Mucosa of stomach (tissue), 1 donor: ENCODE data around the gene SERPINB6.

Source experiments
- H3K27me3 ChIP-seq: one replicate; pipeline ENCODE4 v1.7.0; 2013; ENCODE audit warnings: mild to moderate bottlenecking, low read length; ENCODE audit not compliant: control insufficient read depth, insufficient read depth
- H3K36me3 ChIP-seq: one replicate; pipeline ENCODE4 v1.7.0; 2013; ENCODE audit warnings: low read length; ENCODE audit not compliant: control insufficient read depth, insufficient read depth
- H3K4me1 ChIP-seq: one replicate; pipeline ENCODE4 v1.7.0; 2013; ENCODE audit warnings: mild to moderate bottlenecking, low read length; ENCODE audit not compliant: control insufficient read depth, insufficient read depth
- H3K4me3 ChIP-seq: one replicate; pipeline ENCODE4 v1.7.0; 2013; ENCODE audit warnings: low read length
- H3K9ac ChIP-seq: one replicate; pipeline ENCODE4 v1.7.0; 2013; ENCODE audit warnings: mild to moderate bottlenecking, low read length, moderate library complexity
- H3K9me3 ChIP-seq: one replicate; pipeline ENCODE4 v1.7.0; 2013; ENCODE audit warnings: mild to moderate bottlenecking, low read length, moderate library complexity; ENCODE audit not compliant: control insufficient read depth
- donor health status: Pancreatic carcinoma.

SERPINB6 gene

DNA sequence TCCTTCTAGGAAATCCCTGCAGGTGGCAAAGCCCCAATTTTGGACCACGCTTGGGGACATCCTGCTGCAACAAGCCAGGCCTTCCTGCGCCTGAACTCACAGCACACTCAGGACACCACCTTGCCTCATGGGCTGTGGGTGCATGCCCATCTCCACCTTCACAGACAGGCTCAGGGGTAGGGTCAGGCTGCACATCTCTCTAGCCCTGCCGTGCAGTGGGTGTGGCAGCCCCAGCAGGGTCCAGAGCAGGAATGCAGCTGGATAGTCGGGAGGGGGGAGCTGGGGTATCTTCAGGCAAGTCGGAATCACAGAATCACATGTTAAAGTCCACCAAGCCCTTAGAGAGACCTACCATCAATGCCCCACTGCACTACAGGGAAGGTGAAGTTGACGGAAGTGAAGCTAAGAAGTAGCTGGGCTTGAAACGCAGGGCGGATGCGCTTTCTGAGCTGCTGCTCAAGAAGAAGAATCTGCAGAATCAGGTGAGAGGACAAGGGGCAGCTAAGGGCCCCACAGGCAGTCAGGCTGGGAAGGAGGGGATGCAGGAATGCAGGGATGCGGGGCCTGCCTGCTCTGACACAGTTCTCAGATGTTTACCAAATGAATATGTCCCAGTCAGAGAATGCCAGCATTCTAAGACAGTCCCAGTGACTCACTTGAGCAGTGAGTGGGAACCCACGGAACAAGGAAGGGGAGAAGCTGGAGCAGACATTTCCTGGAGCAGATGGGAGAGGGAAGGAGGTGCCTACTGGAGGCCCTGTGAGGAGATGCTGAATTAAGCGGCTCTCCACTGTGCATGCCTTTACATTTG is 11.3 kb downstream of the SERPINB6 start:
- no peaks in the 10 kb centered on the region for H3K27me3 ChIP-seq
- H3K4me1 ChIP-seq = peaks cover 38% of the 10 kb centered on the region
- H3K9me3 ChIP-seq = no peaks in the 10 kb centered on the region
- no peaks in the 10 kb centered on the region for H3K36me3 ChIP-seq
- H3K9ac ChIP-seq = peak overlapping the region; percentile 68
- peak overlapping the region; percentile 21 for H3K4me3 ChIP-seq

DNA sequence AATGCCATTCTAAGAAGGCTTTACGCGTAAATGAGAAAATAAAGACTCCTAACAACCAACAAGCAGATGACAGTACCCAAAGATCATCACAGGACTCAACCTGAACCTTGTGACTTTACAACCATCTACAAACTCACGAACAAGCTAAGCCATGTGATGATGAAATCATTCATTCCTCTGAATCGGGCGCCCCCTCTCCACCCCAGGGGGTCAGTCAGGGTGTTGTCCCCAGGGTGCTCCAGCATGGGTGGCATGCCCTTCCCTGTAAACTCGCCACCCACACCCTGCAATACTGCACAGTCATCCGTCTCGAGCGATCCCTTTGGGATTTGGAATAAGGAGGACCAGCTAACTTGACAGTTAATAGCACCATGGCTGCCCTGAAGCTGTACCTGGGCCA is 12.6 kb downstream of the SERPINB6 start:
- H3K9me3 ChIP-seq = no peaks in the 10 kb centered on the region
- H3K9ac ChIP-seq = no peak overlapping the region
- no peak overlapping the region for H3K4me3 ChIP-seq
- no peaks in the 10 kb centered on the region for H3K36me3 ChIP-seq
- no peaks in the 10 kb centered on the region for H3K27me3 ChIP-seq
- peaks cover 38% of the 10 kb centered on the region for H3K4me1 ChIP-seq

DNA sequence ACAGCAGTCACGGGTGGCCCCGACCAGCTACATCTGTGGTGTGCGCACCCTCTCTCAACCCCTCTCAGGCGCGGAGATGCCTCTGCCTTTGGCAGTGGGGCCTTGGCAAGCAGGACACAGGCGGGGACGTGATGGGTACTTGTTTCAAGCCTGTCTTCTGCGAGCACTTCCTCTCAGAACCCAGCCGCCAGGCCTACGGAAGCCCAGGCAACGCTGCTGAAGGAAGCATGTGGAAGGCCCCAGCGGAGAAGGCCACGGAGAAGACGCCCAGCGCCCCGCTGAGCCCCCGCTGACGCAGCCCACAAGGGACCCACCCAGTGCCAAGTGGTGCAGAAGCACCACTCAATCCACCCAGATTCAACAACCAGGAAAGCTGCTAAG is 13.0 kb downstream of the SERPINB6 start:
- no peak overlapping the region for H3K9ac ChIP-seq
- H3K4me3 ChIP-seq = no peak overlapping the region
- no peaks in the 10 kb centered on the region for H3K9me3 ChIP-seq
- peaks cover 37% of the 10 kb centered on the region for H3K4me1 ChIP-seq
- H3K36me3 ChIP-seq = no peaks in the 10 kb centered on the region
- no peaks in the 10 kb centered on the region for H3K27me3 ChIP-seq

DNA sequence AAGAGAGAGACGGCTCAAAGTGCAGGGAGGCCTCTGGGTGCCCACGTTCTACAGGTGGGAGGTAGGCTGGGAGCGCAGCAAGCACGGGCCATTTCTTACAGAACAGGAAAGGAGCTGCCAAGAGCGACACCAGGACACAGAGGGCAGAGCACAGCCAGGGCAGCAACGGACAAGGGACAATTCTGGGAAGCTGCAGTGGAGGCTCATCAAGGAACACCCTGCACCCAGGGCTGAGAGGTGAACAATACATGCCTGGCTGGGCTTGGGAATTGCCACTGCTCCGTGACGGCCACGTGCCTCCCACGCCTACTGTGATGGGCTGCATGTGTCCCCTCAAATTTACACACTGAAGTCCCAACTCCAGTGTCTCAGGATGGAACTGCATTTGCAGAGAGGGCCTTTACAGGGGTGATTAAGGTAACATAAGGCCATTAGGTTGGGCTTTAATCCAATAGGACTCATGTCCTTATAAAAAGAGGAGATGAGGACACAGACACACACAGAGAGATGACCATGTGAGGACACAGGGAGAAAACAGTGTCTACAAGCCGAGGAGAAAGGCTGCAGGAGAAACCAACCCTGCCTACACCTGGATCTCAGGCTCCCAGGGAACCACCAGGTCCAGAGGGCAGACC is 13.6 kb downstream of the SERPINB6 start:
- Histone ChIP-seq H3K36me3 (no peaks in the 10 kb centered on the region), H3K9me3 (no peaks in the 10 kb centered on the region), H3K4me1 (peaks cover 35% of the 10 kb centered on the region), H3K27me3 (no peaks in the 10 kb centered on the region), H3K4me3 (no peak overlapping the region), H3K9ac (no peak overlapping the region)

DNA sequence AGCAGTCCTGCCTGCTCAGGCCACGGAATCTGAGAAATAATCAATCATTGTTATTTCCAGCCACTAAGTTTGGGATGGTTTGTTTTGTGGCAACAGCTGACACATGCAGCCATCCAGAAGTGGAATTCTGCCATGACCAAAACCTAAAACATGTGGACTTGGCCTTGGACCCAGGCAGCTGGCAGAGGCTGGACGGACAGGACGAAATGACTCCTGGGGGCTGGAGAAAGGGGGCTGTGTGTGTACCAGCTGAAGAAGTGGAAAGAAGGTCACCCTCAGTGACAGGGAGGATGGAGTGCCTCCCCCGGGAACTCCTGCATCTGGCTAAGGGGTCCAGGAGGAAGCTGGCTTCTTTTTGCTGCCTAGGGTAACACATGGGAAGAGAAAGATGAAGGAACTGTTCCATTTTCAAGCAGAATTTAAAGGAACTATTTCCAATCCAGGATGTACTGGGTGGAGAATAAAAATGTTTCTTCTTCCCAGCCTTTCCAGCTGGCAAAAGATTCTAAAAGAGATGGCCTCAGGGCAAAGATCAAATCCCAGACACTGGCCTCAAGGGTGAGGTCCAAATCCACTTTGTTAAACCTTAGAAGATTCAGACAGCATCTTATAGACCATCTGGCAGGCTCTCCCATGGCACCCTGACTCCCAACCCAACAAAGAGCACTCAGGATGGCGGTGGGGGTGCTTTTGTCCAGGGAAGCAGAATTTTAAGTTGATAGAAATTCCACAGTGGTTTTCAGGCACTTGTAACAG is 14.3 kb downstream of the SERPINB6 start:
- H3K4me1 ChIP-seq = peaks cover 33% of the 10 kb centered on the region
- no peaks in the 10 kb centered on the region for H3K9me3 ChIP-seq
- H3K36me3 ChIP-seq = no peaks in the 10 kb centered on the region
- H3K9ac ChIP-seq = no peak overlapping the region
- no peaks in the 10 kb centered on the region for H3K27me3 ChIP-seq
- no peak overlapping the region for H3K4me3 ChIP-seq

DNA sequence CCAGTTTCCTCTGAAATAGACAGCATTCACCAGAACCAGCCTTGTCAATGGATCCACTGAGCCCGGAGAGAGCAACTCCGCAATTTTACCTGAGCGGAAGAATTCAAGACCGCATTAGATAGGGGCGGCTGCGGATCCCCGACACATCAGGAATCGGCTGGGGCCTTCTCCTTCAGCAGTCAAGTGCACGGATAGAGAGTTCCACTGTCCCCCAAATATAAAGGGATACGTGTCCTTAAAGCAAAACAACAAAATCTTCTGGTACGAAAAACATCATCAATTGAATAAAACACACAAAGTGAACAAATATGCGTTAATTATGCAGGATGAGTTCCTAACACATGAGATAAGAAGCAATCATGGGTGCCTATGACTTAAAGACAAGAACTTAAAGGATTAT is 18.3 kb downstream of the SERPINB6 start:
- Histone ChIP-seq H3K9ac (peak overlapping the region; percentile 5), H3K27me3 (no peaks in the 10 kb centered on the region), H3K9me3 (no peaks in the 10 kb centered on the region), H3K36me3 (peaks cover 8% of the 10 kb centered on the region), H3K4me1 (peaks cover 8% of the 10 kb centered on the region), H3K4me3 (no peak overlapping the region)

DNA sequence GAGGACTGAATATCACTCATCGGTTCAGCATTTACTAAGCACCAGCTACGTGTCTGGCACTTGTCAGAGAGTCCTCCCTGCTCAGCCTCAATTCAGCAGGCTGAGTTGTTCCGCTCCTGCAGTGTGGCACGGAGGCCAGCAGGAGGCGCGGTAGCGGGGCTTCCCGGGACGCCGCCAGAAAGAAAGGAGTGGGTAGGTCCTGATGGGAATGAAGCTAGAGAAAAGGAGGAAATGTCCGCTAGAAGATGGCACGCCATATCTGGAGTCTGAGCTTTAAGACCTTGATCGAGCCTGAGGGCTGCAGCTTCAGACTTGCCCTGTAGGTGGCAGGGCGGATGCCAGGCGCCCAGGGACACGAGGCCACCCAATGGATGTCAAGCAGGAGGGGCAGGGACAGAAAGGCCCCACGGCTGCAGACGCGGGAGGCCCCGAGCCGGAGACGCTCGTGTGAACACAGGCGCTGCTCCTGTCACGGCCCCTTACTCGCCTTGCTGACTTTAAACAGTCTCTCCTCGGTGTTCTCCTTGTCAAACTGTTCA is 18.7 kb downstream of the SERPINB6 start:
- Histone ChIP-seq H3K27me3 (no peaks in the 10 kb centered on the region), H3K36me3 (peaks cover 13% of the 10 kb centered on the region), H3K4me1 (peaks cover 8% of the 10 kb centered on the region), H3K4me3 (no peak overlapping the region), H3K9me3 (no peaks in the 10 kb centered on the region), H3K9ac (peak overlapping the region; percentile 5)

DNA sequence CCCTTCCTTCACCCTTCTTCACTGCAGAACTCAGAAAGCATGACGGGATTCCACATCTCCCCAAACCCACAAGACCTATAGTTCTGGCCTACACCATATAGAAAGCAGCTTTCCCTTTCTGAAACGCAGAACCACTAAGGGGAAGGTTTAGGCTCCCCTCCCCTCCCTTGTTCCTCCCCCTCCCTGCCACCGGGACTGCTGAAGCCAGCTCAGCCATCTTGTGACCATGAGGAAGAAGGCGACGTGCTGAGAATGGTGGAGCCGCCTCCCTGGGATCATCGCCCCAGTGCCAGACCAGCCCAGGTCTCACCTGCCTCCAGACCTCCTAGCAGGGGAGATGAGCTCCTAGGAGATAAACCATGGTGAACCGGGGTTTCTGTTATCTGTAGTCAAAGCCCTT is 19.6 kb downstream of the SERPINB6 start:
- peaks cover 18% of the 10 kb centered on the region for H3K36me3 ChIP-seq

DNA sequence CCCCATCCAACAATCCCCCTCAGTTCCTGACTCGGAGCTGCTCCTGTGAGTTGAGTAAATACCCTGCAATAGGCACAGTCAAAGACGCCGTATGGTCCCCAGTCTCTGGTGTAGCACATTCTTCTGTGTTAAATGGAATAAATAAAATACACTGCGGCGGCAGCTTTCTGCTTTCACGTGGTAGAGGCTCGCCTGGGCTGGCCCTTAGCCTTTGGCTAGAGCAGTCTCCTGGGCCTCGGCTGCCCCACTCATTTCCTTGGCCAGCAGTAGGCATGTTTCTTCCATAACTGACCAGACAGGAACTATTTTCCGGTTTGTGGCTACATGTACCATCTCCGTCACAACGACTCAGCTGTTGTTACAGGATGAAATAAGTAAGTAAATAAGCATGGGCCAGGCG is 20.7 kb downstream of the SERPINB6 start:
- Histone ChIP-seq H3K9me3 (no peaks in the 10 kb centered on the region), H3K27me3 (no peaks in the 10 kb centered on the region), H3K36me3 (peaks cover 18% of the 10 kb centered on the region), H3K9ac (no peak overlapping the region), H3K4me3 (no peak overlapping the region), H3K4me1 (peaks cover 8% of the 10 kb centered on the region)

More for the DNA sequence above, 19.6 kb downstream of the SERPINB6 start:
- Histone ChIP-seq H3K4me1 (peaks cover 8% of the 10 kb centered on the region), H3K27me3 (no peaks in the 10 kb centered on the region), H3K9ac (no peak overlapping the region), H3K9me3 (no peaks in the 10 kb centered on the region), H3K4me3 (no peak overlapping the region)

DNA sequence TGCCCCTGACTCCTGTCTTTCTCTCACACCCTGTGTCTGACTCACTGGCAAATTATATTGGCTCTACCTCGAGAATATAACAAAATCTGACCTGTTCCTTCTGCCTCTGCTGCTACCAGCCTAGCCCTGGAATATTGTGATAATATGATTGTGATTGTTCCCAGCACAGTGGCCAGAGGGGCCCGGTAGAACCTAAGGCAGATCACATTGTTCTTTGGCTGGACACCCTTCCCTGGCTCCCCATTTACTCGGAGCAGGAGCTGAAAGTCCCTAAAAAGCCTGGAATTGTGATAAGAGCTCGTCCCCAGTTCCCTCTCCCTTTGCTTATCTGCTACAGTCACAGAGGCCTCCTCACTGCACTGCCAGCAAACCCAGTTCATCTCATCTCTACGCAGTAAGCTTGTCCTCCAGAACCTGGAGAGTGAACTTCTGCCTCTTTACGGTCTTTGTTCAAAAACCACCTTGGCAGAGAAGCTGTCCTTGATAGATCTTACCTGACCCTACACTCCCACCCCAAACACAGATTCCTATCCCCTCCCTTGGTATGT is 21.8 kb downstream of the SERPINB6 start:
- peaks cover 18% of the 10 kb centered on the region for H3K36me3 ChIP-seq
- H3K27me3 ChIP-seq = no peaks in the 10 kb centered on the region
- H3K9ac ChIP-seq = no peak overlapping the region
- H3K4me3 ChIP-seq = no peak overlapping the region
- no peaks in the 10 kb centered on the region for H3K9me3 ChIP-seq
- peaks cover 8% of the 10 kb centered on the region for H3K4me1 ChIP-seq

DNA sequence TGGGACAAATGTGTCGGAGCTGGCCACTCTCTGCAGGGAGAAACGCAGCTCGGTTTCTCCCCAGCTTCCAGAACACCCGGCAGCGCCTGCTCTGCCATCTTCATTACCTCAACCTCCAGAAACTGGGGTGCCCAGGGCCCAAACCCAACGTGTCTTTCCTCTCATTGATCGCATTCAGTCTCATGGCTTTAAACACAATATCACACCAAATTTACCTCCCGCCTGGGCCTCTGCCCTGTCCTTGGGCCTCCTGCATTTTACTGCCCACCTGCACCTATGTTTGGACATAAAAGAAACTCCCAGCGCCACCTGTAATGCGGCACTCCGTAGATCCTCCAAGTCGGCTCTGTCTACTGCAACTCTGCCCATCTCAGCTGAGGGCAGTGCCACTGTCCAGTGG is 22.2 kb downstream of the SERPINB6 start:
- no peak overlapping the region for H3K9ac ChIP-seq
- peaks cover 18% of the 10 kb centered on the region for H3K36me3 ChIP-seq
- H3K9me3 ChIP-seq = no peaks in the 10 kb centered on the region
- H3K4me3 ChIP-seq = no peak overlapping the region
- H3K27me3 ChIP-seq = no peaks in the 10 kb centered on the region
- H3K4me1 ChIP-seq = peaks cover 8% of the 10 kb centered on the region
